NCI-H1092 treated with DMSO at 0.1 percent for 48 hours (cell line): Measurements from ENCODE around the gene UBXN10.

Source experiments
- DNase-seq: peaks from one replicate; lab custom pipeline; 2025; lab: John Stamatoyannopoulos, UW

The UBXN10 gene, protein sequence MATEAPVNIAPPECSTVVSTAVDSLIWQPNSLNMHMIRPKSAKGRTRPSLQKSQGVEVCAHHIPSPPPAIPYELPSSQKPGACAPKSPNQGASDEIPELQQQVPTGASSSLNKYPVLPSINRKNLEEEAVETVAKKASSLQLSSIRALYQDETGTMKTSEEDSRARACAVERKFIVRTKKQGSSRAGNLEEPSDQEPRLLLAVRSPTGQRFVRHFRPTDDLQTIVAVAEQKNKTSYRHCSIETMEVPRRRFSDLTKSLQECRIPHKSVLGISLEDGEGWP

DNA sequence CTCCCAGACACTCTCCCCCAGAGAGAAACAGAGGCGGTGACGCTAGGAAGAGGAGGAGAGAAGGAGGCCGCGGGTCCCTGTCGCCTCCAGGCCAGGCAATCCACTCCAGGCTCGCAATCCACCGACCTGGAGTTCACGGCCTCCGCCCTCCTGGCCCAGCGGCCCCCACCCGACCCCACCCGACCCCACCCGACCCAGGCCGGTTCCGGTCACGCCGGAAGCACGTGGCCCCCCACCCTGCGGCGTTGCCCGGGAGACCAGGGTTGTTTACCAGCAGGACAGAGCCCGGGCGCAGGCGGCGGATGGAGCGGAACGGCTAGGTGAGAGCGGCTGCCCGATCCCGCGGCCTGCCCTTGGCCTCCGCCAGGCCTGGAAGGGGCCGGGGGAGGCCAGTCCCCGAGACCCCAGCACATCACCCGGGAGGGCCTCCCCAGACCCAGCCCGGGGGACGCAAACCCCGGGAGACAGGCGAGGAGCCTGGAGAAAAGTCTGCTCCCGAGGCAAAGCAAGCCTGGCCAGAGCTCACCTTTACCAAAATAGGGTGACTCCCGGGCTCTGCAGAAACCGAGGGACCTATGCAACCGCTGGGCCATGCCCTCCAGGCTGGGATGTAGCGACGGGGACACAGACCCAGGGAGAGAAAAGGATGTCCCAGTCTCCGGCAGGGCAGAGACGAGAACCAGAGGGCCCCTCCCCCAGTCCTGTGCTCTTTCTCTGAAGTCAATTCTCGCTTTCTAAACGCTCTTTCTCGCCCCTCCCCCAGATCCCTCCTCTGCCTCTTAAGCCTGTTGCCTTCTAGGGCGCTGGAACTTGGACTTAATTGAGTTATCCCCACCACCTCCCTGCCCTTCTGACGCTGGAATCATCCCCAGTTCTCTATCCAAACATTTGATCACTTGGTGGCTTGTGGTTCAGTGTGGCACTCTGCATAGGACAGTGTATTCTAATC is at the start of gene UBXN10, which contains the start of gene PLA2G2C:
UBXN10 (plus strand) TSS at position 263 of the 949 bp plus-strand sequence. CDS start 4,466 bp downstream, outside the sequence.
PLA2G2C (minus strand) TSS at position 685 of the 949 bp plus-strand sequence. CDS start 9,155 bp downstream, outside the sequence.
- peak; percentile 43 for DNase-seq

DNA sequence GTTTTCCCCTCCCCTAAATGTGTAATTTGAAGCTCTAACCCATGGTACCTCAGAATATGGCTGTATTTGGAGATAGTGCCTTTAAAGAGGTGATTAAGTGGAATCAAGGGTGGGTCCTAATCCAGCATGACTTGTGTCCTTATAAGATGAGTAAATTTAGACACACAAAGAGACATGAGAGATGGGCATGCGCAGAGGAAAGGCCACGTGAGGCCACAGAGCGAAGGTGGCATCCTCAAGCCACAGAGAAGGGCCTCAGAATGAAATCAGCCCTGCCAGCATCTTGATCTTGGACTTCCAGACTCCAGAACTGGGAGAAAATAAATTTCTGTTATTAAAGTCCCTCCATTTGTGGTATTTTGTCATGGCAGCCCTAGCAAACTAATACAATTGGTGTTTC is 49.6 kb upstream of the UBXN10 start:
- DNase-seq, result no peak

DNA sequence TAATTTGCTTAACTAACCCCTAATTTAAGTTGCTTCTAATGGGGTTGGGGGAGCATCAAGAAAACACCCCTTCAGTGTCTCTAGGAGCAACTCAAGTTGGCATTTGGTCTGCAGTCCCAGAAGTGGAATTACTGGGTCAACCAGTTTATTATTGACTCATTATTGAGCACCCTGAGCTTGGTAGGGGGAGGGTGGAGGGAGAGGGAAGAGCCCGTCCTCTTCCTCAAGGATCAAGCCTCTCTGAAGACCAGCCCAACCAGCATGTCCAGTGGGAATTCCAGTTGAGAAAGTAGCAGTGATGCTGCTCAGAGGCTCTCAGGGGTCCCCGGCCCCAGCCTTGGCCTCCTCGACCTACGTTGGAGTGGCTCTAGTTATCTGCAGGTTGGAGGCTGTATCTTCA is 48.8 kb upstream of the UBXN10 start:
- DNase-seq, result no peak

DNA sequence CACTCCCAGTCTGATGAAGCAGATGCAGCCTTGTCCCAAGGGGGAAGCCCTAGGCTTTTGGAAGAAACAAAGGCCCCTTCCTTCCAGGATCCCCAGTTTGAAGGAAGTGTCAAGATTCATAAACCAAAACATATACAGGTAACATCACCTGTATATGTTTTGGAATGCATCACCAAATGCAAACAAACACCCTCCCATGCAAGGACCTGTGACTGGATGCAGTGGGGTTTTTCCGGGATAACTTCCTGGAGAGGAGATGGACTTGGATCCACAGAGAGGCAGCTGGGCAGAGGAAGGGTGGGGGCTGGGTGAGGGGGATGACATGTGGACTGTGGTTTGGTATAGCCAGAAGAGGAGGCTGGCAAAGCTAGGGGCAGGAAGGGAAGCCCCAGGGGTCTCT is 48.3 kb upstream of the UBXN10 start:
- no peak for DNase-seq

DNA sequence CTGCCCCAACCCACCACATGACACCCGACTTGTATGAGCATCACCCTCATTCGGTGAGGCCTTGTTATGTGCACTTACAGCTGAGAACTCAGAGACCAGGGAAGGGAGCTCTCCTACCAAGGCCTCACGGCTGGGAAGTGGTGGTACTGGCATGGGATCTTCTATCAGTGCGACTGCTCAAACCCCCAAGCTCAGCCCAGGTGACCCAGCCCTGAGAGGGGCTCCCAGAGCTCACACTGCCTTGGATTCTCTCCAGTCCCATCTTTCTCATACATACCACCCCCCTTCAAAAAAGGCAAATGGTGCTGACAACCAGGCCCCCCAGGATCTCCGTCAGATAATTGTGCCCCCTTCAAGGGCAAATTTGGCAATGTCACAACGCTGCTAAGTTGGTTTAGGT is 47.5 kb upstream of the UBXN10 start:
- no peak for DNase-seq

DNA sequence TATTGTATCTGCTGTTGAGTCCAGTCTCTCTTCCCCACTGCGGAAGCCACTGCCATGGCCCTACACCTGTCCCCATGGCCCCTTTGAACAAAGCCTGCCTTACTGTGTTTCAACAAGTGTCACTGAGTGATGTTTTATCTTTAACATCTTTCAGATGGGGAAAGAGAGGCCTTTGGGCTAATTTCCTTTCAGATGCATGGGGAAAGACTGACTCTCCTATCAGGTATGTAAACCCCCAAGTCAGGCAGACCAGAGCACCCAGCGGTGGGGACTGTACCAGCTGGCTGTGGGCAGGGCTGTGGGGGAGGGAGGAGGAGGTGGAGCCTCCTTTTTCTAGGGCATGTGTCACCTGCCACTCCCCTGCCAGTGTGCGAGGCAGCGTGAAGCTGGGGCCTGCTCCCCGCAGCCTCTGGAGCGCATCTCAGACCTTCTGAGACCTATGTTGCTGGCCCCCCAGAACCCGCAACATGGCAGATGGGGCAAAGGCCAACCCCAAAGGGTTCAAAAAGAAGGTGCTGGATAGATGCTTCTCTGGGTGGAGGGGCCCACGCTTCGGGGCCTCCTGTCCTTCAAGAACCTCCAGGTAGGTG is 46.8 kb upstream of the UBXN10 start, which contains the start of gene PLA2G2F:
PLA2G2F (plus strand) TSS at position 363 of the 590 bp plus-strand sequence; CDS start at position 468, 105 bp downstream.
- DNase-seq, result no peak

DNA sequence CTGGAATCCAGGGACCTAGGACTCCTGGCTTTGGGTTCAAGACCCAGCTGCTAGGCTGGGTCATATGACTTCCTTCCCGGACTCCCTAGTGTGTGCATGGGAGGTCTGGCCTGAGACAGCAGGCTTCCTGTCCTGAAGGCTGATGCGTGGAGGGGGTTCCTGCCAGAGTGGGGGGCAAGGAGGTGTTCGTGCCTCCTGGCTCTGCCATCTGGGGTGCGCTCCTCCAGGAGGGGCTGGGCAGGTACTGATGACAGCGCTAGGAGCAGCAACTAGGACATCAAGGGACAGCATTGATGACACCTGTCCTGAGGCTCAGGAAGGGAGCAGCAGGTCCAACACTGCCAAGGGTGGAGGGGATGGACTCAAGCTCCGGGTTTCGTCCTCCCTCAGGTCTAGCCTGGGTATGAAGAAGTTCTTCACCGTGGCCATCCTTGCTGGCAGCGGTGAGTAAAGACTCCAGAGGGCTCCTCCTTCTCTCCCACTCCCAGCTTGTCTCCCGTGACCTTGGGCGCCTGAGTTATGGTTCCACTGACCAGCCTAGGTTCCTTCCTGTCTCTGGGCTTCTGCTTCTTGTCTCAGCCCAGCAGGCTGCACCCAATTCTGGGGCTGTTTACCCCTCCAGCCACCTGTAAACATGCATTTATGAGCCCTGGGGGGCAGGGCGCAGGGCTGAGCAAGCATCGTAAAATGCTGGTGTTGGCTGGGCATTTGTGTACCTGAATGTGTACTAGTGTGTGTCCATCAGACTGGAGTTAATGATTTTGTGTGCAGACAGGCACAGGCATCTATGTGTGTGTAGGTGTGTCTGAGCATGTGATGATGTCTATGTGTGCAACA is 45.9 kb upstream of the UBXN10 start:
- DNase-seq, result no peak

DNA sequence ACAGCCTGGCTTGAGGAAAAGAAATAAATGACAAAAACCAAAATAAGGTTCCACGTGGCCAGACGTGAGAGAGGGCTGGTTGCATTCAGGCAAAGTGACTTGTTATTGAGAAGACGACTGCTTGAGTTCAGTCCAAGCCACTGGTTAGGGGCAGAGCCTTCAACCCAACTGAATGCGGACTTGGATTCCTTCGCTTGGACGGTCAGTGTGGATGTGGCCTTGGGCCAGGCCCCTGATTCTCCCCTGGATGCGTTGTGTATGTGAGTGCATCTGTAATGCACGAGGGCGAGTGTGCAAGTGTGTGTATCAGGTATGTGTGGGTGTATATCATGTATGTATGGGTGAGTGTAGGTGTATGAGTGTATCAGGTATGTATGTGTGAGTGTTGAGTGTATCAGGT is 44.9 kb upstream of the UBXN10 start:
- DNase-seq, result no peak

DNA sequence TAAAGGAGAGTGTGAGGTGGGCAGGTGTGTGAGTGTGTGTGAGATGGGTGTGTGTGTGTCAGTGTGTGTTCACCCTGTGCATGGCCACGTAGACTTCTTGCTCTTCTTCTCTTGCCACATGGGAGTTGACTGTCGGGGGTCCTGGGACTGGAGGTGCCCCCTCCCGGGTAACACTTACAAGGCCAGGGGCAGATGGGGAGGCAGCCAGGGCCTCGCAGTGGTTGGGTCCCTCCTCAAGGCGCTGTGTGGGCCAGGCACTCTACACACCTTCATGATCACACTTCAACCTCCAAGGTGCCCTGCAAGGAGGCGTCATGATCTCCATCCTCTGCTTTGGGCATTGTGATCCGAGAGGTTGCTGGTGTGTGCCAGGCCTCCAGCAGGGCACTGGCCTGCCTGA is 44.4 kb upstream of the UBXN10 start:
- no peak for DNase-seq

DNA sequence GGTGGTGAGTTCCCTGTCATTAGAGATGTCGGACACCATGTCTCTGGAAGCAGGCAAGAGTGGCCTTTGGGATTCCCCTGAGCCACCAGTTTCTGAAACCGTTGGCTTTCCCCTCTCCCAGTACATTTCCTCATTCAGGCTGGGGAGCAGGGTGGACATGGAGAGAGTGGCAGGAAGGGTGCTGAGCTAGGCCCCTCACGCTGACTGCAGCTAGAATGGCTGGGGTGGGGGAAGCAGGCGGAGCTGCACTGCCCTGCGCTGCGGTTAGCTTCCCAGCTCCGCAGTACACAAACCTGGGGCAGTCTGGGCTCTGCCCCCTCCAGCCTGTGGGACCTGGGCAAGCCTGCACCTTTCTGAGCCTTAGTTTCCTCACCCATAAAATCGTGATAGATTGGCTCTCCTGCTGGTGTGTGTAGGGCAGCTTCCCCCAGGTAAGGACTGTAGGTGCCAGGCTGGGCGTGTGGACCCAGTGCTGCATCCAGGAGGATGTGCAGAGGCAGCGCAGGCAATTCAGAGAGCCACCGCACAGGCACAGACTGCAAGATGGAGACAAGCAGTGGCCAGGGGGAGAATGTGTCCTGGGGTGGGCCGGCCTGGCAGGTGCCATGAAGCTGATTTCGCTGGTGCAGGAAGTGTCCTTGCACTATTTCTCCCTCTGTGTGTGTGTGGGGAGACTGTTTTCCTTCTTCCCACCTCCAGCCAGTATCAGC is 43.7 kb upstream of the UBXN10 start:
- DNase-seq, result no peak

DNA sequence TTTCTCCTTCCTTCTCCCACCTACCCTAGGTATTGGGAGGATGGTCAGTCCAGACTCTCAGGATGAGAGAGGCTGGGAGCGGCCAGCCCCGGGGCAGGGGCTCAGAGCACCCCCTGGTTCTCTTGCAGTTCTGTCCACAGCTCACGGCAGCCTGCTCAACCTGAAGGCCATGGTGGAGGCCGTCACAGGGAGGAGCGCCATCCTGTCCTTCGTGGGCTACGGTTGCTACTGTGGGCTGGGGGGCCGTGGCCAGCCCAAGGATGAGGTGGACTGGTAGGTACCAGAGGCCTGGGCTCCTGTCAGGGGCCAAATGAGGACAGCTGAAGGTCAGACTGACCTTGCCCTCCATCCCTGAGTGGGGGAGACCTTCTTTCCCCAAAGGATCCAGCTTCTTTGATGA is 42.6 kb upstream of the UBXN10 start:
- no peak for DNase-seq

DNA sequence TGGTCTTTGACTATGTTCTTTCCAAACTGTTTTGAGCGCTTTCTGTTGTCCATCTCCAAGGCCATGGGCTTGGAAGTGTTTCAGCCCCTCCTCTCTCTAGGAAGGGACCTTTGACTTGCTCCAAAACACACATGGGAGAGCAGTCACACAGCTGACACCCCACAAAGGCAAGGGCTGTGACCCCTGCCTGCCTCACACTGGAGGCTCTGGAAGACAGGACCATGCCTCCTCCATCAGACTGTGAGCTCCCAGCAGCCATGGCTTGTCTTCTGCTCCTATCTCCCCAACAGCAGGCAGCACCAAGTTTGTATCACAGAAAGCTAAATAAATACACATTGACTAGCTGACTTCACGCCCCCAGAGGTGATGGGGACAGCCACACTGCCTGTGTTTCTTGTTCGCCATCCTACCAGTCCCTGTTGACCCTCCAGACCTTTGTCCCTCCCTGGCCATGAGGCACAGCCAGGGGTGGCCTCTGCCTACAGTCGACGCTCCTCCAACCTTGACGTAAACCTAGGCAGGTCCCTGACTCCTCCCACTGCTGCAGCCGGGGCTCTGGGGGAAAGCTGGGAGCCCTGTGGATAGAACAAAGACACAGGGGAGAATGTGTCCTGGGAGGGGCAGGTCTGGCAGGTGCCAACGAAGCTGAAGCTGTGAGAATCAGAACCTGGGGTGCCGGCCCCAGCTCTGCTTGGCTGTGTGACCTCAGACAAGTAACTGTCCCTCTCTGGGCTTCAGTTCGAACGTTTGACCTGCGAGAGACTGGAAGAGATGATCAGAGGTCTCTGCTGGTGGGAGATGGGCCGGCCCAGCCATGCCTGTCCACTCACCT is 41.9 kb upstream of the UBXN10 start:
- no peak for DNase-seq

DNA sequence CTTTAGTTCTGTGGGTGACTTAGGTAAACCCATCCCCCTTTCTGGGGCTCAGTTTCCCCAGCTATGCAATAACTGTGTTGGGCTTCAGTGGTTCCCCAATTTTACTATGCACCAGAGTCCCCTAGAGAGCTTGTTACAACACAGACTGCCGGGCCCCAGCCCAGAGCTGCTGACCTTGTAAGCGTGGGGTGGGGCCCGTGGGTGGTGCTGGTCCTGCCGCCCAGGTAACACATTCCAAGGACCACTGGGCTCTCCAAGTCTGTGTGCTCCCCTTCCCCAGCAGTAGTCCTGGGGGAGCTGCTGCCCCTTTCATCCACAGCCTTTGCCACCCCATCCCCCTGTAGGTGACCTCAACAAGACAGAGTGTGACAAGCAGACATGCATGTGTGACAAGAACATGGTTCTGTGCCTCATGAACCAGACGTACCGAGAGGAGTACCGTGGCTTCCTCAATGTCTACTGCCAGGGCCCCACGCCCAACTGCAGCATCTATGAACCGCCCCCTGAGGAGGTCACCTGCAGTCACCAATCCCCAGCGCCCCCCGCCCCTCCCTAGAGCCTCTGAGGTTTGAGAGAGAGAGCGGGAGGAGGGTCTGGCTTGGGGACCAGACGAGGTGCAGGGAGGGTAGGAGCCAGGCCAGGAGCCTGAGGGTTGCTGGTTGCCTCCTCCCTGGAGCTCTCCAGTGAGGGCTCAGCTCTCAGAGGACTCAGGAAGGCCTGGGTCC is 37.9 kb upstream of the UBXN10 start:
- DNase-seq, result no peak

DNA sequence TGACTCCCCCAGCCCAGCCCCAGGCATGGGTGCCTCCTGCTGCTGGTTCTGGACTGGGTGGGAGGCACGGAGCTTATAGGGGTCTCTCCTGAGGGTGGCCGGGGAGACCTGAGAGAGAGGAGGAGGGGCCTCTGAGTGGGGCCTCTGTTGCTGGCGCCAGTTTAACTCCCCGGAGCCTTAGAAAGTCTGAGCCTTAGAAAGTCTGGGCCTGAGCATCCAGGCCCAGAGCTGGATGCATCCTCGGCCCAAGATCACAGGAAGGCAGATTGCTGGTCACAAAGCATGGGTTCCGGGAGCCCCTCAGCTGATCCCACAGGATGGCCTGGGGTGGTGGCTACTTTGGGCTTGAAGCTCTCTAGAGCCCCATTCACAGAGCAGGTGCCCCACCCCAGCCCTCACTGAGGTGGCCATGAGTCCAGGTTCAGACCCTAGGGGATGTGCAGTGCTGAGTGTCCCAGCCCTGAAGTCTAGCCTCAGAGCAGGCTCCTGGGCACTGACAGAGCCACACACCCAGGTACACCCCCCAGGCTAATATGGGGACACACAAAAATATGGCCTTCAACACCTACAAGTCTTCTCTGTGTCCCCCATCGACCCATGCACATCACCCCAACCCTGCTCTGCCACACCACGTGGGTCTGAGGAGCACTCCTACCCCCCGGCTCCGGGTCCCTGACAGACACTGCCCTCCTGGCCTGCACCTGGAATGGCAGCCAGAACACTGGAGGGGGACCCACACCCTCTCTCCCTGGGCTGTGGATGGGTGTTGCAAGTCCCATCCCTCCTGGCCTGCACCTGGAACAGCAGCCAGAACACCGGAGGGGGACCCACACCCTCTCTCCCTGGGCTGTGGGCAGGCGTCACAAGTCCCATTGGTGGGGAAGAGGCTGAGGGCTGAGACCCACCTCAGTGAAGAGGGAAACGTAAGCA is 37.1 kb upstream of the UBXN10 start:
- DNase-seq, result no peak

DNA sequence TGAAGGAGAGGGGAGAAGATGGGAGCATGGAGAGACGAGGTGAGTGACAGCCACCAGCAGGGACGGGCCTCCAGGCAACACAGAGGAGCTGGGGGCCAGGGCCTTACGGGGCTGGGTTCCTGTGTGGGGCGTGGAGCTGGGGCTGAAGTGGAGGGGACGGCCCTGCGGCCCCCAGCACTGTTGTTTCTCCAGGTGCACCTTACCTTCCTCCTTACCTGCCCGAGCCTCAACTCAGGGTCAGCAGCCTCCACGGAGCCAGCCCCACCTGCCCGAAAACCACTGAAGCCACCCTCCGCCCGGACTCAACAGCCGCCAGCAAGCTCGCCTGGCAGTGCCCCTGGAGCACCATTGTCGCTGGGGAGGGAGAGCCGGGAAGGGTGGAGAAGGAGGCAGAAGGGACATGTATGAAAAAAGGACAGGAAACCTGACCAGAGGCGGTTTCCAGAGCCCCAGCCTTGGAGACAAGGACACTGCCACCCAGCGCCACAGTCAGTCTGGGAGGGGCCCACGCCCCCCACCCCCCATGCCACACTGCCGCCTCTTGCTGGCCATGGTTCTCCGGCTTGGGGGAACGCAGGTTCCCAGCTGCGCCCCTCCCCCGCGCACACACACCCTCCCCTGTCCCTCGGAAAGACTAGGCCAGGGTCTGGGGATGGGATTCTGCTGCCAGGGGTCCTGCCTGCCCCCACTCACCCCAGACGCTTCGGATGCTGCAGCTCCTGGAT is 36.1 kb upstream of the UBXN10 start:
- no peak for DNase-seq

DNA sequence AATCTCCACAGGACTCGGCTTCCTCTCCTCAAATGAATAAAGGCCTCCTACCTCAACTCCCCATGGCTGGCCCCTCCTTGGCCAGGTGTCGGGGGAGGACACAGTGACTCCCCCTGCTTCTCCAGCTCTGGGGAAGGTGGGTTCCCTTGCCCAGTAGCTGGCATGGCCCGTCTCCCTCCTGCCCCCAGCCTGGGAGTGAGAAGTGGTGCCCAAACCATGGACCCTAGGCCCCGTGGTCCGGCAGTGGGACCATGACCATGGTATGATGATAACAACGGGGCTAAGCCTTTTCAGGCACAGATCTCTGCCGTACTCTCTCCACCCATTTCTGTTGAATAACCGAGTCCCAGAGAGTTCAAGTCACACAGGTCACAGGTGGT is 35.6 kb upstream of the UBXN10 start:
- DNase-seq, result no peak

DNA sequence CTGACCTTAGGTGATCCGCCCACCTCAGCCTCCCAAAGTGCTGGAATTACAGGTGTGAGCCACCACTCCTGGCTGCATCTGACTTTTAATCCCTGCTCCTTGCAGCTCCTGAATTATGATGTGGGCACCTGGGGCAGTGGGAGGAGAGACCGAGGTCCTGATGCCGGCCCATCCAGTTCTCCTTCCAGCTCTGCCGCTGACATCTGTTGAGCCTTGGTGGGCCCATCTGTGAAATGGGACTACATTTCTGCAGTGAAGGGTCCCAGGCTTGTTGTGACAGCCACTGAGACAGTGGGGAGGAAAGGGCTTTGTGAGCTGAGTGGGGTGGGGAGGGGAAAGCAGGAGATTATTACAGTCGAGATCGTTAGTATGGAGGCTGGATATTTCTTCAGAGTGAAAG is 34.9 kb upstream of the UBXN10 start:
- no peak for DNase-seq
